ENCODE measurements around the gene GPR25. TPM values are rescaled to one million over a fixed set of nuclear protein-coding genes. Genes with fewer than 3 reads are reported as not detected.

The GPR25 gene
- total and polyA plus RNA-seq, 10 of the 15 experiments (the other 5 are each of a cell fraction or from before 2014, with no cell fraction given), result not detected

GRCh38 chr1:200907611-200908097 lies 34.9 kb downstream of the GPR25 start (continued):
- TF ChIP-seq SMC3 (IDR thresholded peaks at IDR 0.05; ENCODE audit: borderline replicate concordance, low read length), result 0 out of 2 replicates have a peak, but pooled peaks have one; percentile 7
- no peak for TF ChIP-seq POLR2AphosphoS2 (IDR thresholded peaks at IDR 0.05; ENCODE audit: low read depth, low read length)
- TF ChIP-seq NRF1 (conservative IDR thresholded peaks at IDR 0.05; ENCODE audit: low read depth, low read length), result 0 out of 2 replicates have a peak, but pooled peaks have one; percentile 2
- no peak for TF ChIP-seq WRNIP1 (IDR thresholded peaks at IDR 0.05; ENCODE audit: borderline replicate concordance, low read depth, low read length)
- TF ChIP-seq FOXM1 (IDR thresholded peaks at IDR 0.05; ENCODE audit: low read depth, low read length), result no peak
- no peak for TF ChIP-seq SMARCA5 (IDR thresholded peaks at IDR 0.05)
- no peak for TF ChIP-seq MAX (IDR thresholded peaks at IDR 0.05; ENCODE audit: low read depth, low read length)
- TF ChIP-seq RUNX3 (IDR thresholded peaks at IDR 0.05; ENCODE audit: low read length), result no peak
- TF ChIP-seq TCF3 (IDR thresholded peaks at IDR 0.05; ENCODE audit: borderline replicate concordance, insufficient read depth, low read depth, low read length), result no peak
- TF ChIP-seq POLR2AphosphoS5 (IDR thresholded peaks at IDR 0.05; ENCODE audit: low read length), result no peak
- no peak for TF ChIP-seq SIX5 (IDR thresholded peaks at IDR 0.05; ENCODE audit: low read depth, low read length, severe bottlenecking)
- no peak for TF ChIP-seq RELA (IDR thresholded peaks at IDR 0.05; ENCODE audit: borderline replicate concordance, partially characterized antibody)
- TF ChIP-seq ZNF384 (IDR thresholded peaks at IDR 0.05; ENCODE audit: borderline replicate concordance, low read depth, low read length), result peak; percentile 68; the same call in 1 of the 2 replicates
- TF ChIP-seq CREB1 (IDR thresholded peaks at IDR 0.05; ENCODE audit: low read depth), result no peak
- TF ChIP-seq, protein P1, sequence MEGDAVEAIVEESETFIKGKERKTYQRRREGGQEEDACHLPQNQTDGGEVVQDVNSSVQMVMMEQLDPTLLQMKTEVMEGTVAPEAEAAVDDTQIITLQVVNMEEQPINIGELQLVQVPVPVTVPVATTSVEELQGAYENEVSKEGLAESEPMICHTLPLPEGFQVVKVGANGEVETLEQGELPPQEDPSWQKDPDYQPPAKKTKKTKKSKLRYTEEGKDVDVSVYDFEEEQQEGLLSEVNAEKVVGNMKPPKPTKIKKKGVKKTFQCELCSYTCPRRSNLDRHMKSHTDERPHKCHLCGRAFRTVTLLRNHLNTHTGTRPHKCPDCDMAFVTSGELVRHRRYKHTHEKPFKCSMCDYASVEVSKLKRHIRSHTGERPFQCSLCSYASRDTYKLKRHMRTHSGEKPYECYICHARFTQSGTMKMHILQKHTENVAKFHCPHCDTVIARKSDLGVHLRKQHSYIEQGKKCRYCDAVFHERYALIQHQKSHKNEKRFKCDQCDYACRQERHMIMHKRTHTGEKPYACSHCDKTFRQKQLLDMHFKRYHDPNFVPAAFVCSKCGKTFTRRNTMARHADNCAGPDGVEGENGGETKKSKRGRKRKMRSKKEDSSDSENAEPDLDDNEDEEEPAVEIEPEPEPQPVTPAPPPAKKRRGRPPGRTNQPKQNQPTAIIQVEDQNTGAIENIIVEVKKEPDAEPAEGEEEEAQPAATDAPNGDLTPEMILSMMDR (IDR thresholded peaks at IDR 0.05 in 2 of 3, conservative IDR thresholded peaks at IDR 0.05 in 1 of 3; ENCODE audit: control insufficient read depth in 2 of 3, extremely low read depth in 1 of 3, insufficient read depth in 1 of 3, low read depth in 3 of 3, low read length in 3 of 3), result peak in 1 of 3 experiments; percentile 26; a peak in 1 of 6 replicates
- peak; percentile 36; the same call in 1 of the 2 replicates for TF ChIP-seq HDGF (IDR thresholded peaks at IDR 0.05)
- TF ChIP-seq SUPT20H (IDR thresholded peaks at IDR 0.05; ENCODE audit: borderline replicate concordance, control insufficient read depth, low read depth, low read length), result no peak
- no peak for TF ChIP-seq TBL1XR1 (IDR thresholded peaks at IDR 0.05; ENCODE audit: low read depth, low read length)
- TF ChIP-seq, protein P2, sequence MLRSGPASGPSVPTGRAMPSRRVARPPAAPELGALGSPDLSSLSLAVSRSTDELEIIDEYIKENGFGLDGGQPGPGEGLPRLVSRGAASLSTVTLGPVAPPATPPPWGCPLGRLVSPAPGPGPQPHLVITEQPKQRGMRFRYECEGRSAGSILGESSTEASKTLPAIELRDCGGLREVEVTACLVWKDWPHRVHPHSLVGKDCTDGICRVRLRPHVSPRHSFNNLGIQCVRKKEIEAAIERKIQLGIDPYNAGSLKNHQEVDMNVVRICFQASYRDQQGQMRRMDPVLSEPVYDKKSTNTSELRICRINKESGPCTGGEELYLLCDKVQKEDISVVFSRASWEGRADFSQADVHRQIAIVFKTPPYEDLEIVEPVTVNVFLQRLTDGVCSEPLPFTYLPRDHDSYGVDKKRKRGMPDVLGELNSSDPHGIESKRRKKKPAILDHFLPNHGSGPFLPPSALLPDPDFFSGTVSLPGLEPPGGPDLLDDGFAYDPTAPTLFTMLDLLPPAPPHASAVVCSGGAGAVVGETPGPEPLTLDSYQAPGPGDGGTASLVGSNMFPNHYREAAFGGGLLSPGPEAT (IDR thresholded peaks at IDR 0.05; ENCODE audit: low read depth), result peak; percentile 49; the same call in 1 of the 2 replicates
- no peak for TF ChIP-seq BCL3 (IDR thresholded peaks at IDR 0.05; ENCODE audit: borderline replicate concordance, insufficient read depth, low read depth, low read length, poor library complexity, severe bottlenecking)
- TF ChIP-seq BRCA1 (IDR thresholded peaks at IDR 0.05; ENCODE audit: low read depth, low read length), result no peak
- TF ChIP-seq RFX5 (IDR thresholded peaks at IDR 0.05; ENCODE audit: low read depth, low read length), result no peak
- no peak for TF ChIP-seq ASH2L (IDR thresholded peaks at IDR 0.05; ENCODE audit: borderline replicate concordance, low read depth)
- no peak for TF ChIP-seq EZH2 (IDR thresholded peaks at IDR 0.05; ENCODE audit: borderline replicate concordance, control insufficient read depth, low read depth, low read length)
- TF ChIP-seq RAD21 (IDR thresholded peaks at IDR 0.05; ENCODE audit: insufficient read depth, low read depth, low read length), result peak; percentile 46
- TF ChIP-seq ZZZ3 (IDR thresholded peaks at IDR 0.05; ENCODE audit: control insufficient read depth, insufficient read length, low read depth), result no peak
- no peak; the same call in 1 of the 2 replicates for TF ChIP-seq IKZF1 (conservative IDR thresholded peaks at IDR 0.05)
